Epithelial cell of esophagus (primary cell): ENCODE results near the gene IYD.

Experiments used
- DNase-seq: peaks from one replicate; pipeline ENCODE4 v3.0.0; 2010; ENCODE audit warnings: low read depth
- H3K4me3 ChIP-seq: 2 replicates; pipeline ENCODE4 v1.5.1; 2011; ENCODE audit warnings: mild to moderate bottlenecking, low read length, control low read depth
- TF ChIP-seq, protein P1 (sequence below): IDR thresholded peaks from 2 replicates; pipeline ENCODE4 v1.5.1; 2011; ENCODE audit warnings: low read depth, mild to moderate bottlenecking, low read length, control low read depth, inconsistent platforms; ENCODE audit not compliant: insufficient read depth; ENCODE audit errors: missing control alignments

IYD gene

DNA sequence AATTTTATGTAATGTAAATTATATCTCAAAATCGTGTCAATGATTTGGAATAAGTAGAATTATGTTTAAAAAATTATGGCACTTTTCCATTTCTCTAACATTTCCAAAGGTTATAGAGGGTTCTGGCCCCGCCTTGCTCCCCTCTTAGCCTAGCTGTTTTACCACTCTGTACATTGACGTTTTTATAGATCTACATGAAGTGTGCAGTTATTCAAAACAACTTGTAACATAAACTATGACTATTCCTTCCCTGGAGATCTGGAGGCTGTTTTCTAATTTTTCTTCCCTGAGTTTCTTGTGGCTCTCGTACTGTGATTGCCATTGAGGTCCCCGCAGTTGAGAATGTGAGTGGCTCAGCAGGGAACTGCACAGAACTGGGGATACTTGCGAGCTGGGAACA lies 48.4 kb downstream of the IYD start:
- DNase-seq: no peak
- TF ChIP-seq, protein P1, sequence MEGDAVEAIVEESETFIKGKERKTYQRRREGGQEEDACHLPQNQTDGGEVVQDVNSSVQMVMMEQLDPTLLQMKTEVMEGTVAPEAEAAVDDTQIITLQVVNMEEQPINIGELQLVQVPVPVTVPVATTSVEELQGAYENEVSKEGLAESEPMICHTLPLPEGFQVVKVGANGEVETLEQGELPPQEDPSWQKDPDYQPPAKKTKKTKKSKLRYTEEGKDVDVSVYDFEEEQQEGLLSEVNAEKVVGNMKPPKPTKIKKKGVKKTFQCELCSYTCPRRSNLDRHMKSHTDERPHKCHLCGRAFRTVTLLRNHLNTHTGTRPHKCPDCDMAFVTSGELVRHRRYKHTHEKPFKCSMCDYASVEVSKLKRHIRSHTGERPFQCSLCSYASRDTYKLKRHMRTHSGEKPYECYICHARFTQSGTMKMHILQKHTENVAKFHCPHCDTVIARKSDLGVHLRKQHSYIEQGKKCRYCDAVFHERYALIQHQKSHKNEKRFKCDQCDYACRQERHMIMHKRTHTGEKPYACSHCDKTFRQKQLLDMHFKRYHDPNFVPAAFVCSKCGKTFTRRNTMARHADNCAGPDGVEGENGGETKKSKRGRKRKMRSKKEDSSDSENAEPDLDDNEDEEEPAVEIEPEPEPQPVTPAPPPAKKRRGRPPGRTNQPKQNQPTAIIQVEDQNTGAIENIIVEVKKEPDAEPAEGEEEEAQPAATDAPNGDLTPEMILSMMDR: no peak
- no peak overlapping the region for H3K4me3 ChIP-seq

- peak overlapping the region; percentile 32 for H3K4me3 ChIP-seq
- DNase-seq: peak; percentile 82
- TF ChIP-seq, protein P1: peak; percentile 90
Observed at GRCh38 chr6:150417899-150418826, 49.4 kb downstream of the IYD start.

DNA sequence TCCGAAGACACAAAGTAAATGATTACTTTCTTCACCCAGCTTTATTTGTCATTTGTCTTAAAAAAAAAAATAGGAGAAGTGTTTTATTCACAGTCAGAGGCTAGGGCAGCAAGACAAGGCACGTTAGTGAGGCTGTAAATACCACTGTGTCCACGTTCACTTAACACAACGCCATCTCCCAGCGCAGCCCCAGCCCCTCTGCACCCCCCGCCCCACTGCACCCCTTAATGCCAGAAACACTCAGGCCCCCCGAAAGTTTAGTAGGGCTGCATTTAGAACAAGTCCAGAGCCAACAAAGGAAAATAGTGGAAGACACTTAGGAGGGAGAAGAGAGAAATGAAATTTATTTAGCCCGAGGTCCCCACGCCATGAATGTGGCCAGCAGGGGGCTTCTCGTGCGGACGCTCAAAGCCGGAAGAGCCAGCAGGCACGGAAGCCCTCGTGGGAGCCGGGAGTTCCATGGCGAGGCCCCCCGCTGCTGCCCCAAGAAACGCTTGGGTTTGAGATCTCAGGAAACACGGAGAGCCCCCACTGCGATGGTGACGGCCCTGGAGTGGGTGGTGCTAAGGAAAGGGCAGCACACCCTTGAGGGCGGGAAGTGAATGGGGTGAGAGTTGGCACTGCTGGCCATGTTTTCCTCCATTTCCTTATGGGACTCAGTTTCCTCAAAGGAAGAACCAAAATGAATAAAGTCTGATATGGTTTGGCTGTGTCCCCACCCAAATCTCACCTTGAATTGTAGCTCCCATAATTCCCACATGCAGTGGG lies 50.2 kb downstream of the IYD start:
- TF ChIP-seq, protein P1: peak; percentile 69
- H3K4me3 ChIP-seq: peak overlapping the region; percentile 32
- DNase-seq: peak; percentile 55

GRCh38 chr6:150420428-150420827 lies 51.6 kb downstream of the IYD start:
- TF ChIP-seq, protein P1: no peak
- H3K4me3 ChIP-seq: no peak overlapping the region
- DNase-seq: no peak

- no peak for DNase-seq
- TF ChIP-seq, protein P1: no peak
- no peak overlapping the region for H3K4me3 ChIP-seq
Observed at GRCh38 chr6:150420926-150421325, 52.1 kb downstream of the IYD start.

DNA sequence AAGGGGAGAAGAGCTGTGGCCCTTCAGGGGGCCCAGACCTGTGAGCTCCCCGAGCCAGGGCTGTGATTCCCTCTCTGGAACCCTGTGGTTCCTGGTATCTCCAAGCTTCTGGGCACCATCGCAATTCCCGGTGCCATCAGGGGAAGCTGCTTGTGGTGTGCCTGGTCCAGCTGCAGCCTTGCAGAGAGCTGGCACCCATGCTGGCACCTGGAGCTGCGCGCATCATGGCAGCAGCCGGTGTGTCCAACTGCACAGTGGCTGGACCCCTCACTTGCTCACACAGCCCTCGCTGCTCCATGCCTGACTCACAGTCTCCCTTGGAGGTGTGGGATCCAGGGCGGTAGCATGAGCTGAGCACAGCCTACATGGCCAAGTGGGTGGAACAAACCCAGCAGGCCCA lies 56.7 kb downstream of the IYD start:
- DNase-seq: no peak
- no peak overlapping the region for H3K4me3 ChIP-seq
- TF ChIP-seq, protein P1: no peak
